NCI-H69 (cell line): ENCODE results near the gene HGFAC.
"Not testable (repeated sequence)": the region's sequence is repeated elsewhere in the genome, so short reads cannot be mapped to it uniquely, and the experiment has no call there.

Experiments
- DNase-seq: peaks from one replicate; lab custom pipeline; 2025; lab: John Stamatoyannopoulos, UW

HGFAC gene

GRCh38 chr4:3442959-3443749 is 1.4 kb downstream of the HGFAC start:
- peak; percentile 56 for DNase-seq

GRCh38 chr4:3443750-3444309 is 2.1 kb downstream of the HGFAC start:
- DNase-seq, result no peak

- no peak for DNase-seq
These were observed 2.8 kb downstream of the HGFAC start for GRCh38 chr4:3444351-3445110.

- no peak for DNase-seq
These were observed 3.5 kb downstream of the HGFAC start for GRCh38 chr4:3445111-3445820.

- no peak for DNase-seq
These were observed 4.2 kb downstream of the HGFAC start for GRCh38 chr4:3445829-3446545.

- DNase-seq, result no peak
These were observed 5.0 kb downstream of the HGFAC start for GRCh38 chr4:3446631-3447320.

GRCh38 chr4:3447431-3448395 is 5.9 kb downstream of the HGFAC start:
- DNase-seq, result no peak

- DNase-seq, result no peak
These were observed 7.3 kb downstream of the HGFAC start for GRCh38 chr4:3449047-3449573.

GRCh38 chr4:3449574-3450534 is 8.1 kb downstream of the HGFAC start:
- no peak for DNase-seq

GRCh38 chr4:3450643-3451042 is 8.9 kb downstream of the HGFAC start:
- DNase-seq, result no peak

GRCh38 chr4:3451956-3452355 is 10.2 kb downstream of the HGFAC start:
- DNase-seq, result no peak

- DNase-seq, result no peak
These were observed 10.6 kb downstream of the HGFAC start for GRCh38 chr4:3452376-3452775.

GRCh38 chr4:3455596-3455995 is 13.8 kb downstream of the HGFAC start:
- DNase-seq, result not testable (repeated sequence)

- DNase-seq, result no peak
These were observed 16.6 kb downstream of the HGFAC start for GRCh38 chr4:3458371-3458770.

- DNase-seq, result not testable (repeated sequence)
These were observed 17.4 kb downstream of the HGFAC start for GRCh38 chr4:3459156-3459555.

- DNase-seq, result no peak
These were observed 19.2 kb downstream of the HGFAC start for GRCh38 chr4:3460926-3461325.

GRCh38 chr4:3461515-3462291 is 19.9 kb downstream of the HGFAC start:
- peak; percentile 75 for DNase-seq

- DNase-seq, result no peak
These were observed 20.6 kb downstream of the HGFAC start for GRCh38 chr4:3462321-3462789.
